K562 (cell line): ENCODE measurements around the gene MPZL3. TPM values are rescaled to one million over a fixed set of nuclear protein-coding genes. Genes with fewer than 3 reads are reported as not detected.

Experiments used
- CEBPG ChIP-seq, 3 experiments: fragments of 200-800 bp in 1 of 3; sonication (Bioruptor generic) in 1 of 3; sonication (generic) in 1 of 3; formaldehyde crosslinking in 1 of 3; IDR thresholded peaks in 2 of 3; conservative IDR thresholded peaks in 1 of 3; 2 replicates each; pipeline versions ENCODE4 v1.6.1 to v1.8.0; 2016 to 2022; ENCODE audit warnings: missing compliant biosample characterization in 2 of 3, missing genetic modification characterization in 2 of 3, mild to moderate bottlenecking in 1 of 3, missing genetic modification reagents in 1 of 3
- CHCHD3 ChIP-seq: fragments of 250-450 bp; sonication (Bioruptor Pico); IDR thresholded peaks from 2 replicates; pipeline ENCODE4 v2.1.2; 2022; ENCODE audit warnings: mild to moderate bottlenecking
- HMGN3 ChIP-seq: IDR thresholded peaks from 2 replicates; pipeline ENCODE4 v1.6.1; 2011; ENCODE audit warnings: borderline replicate concordance, low read depth, mild to moderate bottlenecking, mixed read lengths, low read length; ENCODE audit not compliant: insufficient read length; ENCODE audit errors: extremely low read depth
- HNRNPK ChIP-seq: fragments of 200-400 bp; formaldehyde crosslinking; IDR thresholded peaks from one replicate; pipeline ENCODE4 v1.6.1; 2018; ENCODE audit warnings: mild to moderate bottlenecking, low read depth, low read length; ENCODE audit not compliant: poor library complexity, severe bottlenecking
- KLF1 ChIP-seq: fragments of 450-650 bp; IDR thresholded peaks from 2 replicates; pipeline ENCODE4 v1.6.1; 2016; ENCODE audit warnings: missing genetic modification characterization, missing compliant biosample characterization
- NFRKB ChIP-seq: fragments of 450-650 bp; IDR thresholded peaks from 2 replicates; pipeline ENCODE4 v1.6.1; 2016; ENCODE audit warnings: low read depth
- NR2C2 ChIP-seq, 2 experiments: fragments of 200-800 bp in 1 of 2; sonication (Bioruptor generic) in 1 of 2; sonication (generic) in 1 of 2; formaldehyde crosslinking in 1 of 2; IDR thresholded peaks; 2 replicates each; pipeline versions ENCODE4 v1.6.1 to v1.8.0; 2016 to 2022; ENCODE audit warnings: mild to moderate bottlenecking in 1 of 2, missing compliant biosample characterization in 1 of 2, missing genetic modification characterization in 1 of 2, missing genetic modification reagents in 1 of 2
- PHF8 ChIP-seq: fragments of 200-600 bp; sonication (generic); IDR thresholded peaks from 2 replicates; pipeline ENCODE4 v1.6.1; 2012; ENCODE audit warnings: mixed run types, mild to moderate bottlenecking, inconsistent platforms, low read length, moderate library complexity, borderline replicate concordance
- POLR2H ChIP-seq: IDR thresholded peaks from 2 replicates; pipeline ENCODE4 v1.6.1; 2016; ENCODE audit warnings: missing genetic modification characterization, low read depth, mild to moderate bottlenecking, control low read depth, missing compliant biosample characterization, moderate library complexity
- RBM15 ChIP-seq: fragments of 200-400 bp; formaldehyde crosslinking; IDR thresholded peaks from 2 replicates; pipeline ENCODE4 v1.6.1; 2018; ENCODE audit warnings: mild to moderate bottlenecking, low read length, moderate library complexity; ENCODE audit not compliant: insufficient read depth
- RBM25 ChIP-seq: fragments of 200-400 bp; formaldehyde crosslinking; IDR thresholded peaks from 2 replicates; pipeline ENCODE4 v1.6.1; 2018; ENCODE audit warnings: low read length, low read depth, moderate library complexity; ENCODE audit not compliant: severe bottlenecking
- ZNF263 ChIP-seq: sonication (generic); formaldehyde crosslinking; IDR thresholded peaks from 2 replicates; pipeline ENCODE4 v1.8.0; 2022; ENCODE audit warnings: mild to moderate bottlenecking, missing genetic modification reagents, borderline replicate concordance
- ZNF445 ChIP-seq: fragments of 250-450 bp; sonication (Bioruptor Pico); IDR thresholded peaks from 2 replicates; pipeline ENCODE4 v1.4.0; 2020; ENCODE audit warnings: low read depth, mild to moderate bottlenecking, moderate library complexity
- polyA plus RNA-seq, 8 experiments: library from polyadenylated mRNA; depleted of rRNA in 4 of 8; stranded (reverse) in 5 of 8; unstranded in 3 of 8; fragments of >200 nt; fragmentation: Nextera tagmentation in 2 of 8; fragmentation: Illumina TruSeq in 1 of 8; extraction: Ambion mirVana in 2 of 8; extraction: Trizol in 1 of 8; gene quantifications; 2 replicates each; pipeline versions ENCODE4 v1.2.1 to v1.2.3, GENCODE V29; 2011 to 2014; ENCODE audit warnings: inconsistent platforms in 1 of 8, missing spikeins in 1 of 8
- total RNA-seq, 7 experiments: library from RNA; depleted of rRNA in 6 of 7; stranded (reverse); fragments of >200 nt in 6 of 7; fragmentation: Illumina TruSeq in 2 of 7; extraction: Trizol in 2 of 7; gene quantifications; 2 replicates each; pipeline versions ENCODE4 v1.2.1 to v1.2.3, GENCODE V29; 2011 to 2021; ENCODE audit warnings: low replicate concordance in 1 of 7
- TF ChIP-seq, protein P1 (sequence below): fragments of 450-650 bp; IDR thresholded peaks from 2 replicates; pipeline ENCODE4 v1.7.1; 2018; ENCODE audit warnings: mild to moderate bottlenecking, low read depth; ENCODE audit not compliant: partially characterized antibody
- TF ChIP-seq, protein P2 (sequence below): fragments of 450-650 bp; IDR thresholded peaks from one replicate; pipeline ENCODE4 v1.6.1; 2018; ENCODE audit warnings: mild to moderate bottlenecking, moderate library complexity; ENCODE audit not compliant: partially characterized antibody
- TF ChIP-seq, protein P3 (sequence below): sonication (generic); formaldehyde crosslinking; IDR thresholded peaks from 2 replicates; pipeline ENCODE4 v1.8.1; 2023; ENCODE audit warnings: mild to moderate bottlenecking, missing genetic modification reagents
- TF ChIP-seq, protein P4 (sequence below): fragments of 250-450 bp; sonication (Bioruptor Pico); IDR thresholded peaks from 2 replicates; pipeline ENCODE4 v1.8.0; 2021; ENCODE audit warnings: mild to moderate bottlenecking, moderate library complexity

MPZL3 gene
- total and polyA plus RNA-seq, 9 of the 15 experiments (the other 6 are each of a cell fraction or from before 2014, with no cell fraction given): 0.97 to 2.9 (median 1.6) TPM

DNA sequence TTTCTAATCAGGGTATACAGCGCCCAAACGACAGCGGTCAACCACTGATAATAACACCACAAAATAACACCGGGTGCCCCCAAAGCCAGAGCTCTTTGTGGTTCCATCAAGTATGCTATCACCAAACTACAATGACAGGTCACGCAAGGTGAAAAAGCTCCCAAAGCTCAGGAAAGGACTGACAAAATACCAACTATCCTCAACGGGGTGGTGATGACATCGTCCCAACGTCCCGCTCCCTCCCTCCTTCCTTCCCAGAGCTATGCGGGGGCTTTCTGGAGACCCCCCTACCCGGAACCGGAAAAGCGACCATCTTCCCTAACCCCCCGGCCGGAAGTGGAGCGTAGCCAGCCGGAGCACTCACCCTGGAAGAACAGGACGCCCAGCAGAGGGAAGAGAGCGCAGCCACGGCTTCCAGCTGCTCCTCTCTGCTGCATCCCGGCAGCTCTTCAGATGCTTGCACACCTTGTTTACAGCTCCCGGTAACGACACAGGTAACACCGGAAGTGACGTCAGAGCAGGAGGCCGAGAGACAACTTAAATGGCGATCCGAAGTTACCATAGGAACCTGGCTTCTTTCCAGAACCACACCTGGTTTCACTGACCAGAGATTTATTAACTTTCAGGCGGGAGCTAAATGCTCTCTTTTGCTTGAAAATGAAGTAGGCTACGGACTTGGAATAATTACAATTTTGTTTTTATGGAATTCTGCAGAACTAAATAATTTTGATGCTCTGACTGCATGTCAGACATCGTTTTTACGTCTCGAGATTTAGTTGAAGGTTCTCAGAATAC lies at the start of gene MPZL3 (continued):
- TF ChIP-seq, protein P1, sequence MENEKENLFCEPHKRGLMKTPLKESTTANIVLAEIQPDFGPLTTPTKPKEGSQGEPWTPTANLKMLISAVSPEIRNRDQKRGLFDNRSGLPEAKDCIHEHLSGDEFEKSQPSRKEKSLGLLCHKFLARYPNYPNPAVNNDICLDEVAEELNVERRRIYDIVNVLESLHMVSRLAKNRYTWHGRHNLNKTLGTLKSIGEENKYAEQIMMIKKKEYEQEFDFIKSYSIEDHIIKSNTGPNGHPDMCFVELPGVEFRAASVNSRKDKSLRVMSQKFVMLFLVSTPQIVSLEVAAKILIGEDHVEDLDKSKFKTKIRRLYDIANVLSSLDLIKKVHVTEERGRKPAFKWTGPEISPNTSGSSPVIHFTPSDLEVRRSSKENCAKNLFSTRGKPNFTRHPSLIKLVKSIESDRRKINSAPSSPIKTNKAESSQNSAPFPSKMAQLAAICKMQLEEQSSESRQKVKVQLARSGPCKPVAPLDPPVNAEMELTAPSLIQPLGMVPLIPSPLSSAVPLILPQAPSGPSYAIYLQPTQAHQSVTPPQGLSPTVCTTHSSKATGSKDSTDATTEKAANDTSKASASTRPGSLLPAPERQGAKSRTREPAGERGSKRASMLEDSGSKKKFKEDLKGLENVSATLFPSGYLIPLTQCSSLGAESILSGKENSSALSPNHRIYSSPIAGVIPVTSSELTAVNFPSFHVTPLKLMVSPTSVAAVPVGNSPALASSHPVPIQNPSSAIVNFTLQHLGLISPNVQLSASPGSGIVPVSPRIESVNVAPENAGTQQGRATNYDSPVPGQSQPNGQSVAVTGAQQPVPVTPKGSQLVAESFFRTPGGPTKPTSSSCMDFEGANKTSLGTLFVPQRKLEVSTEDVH: peak; percentile 88
- peak; percentile 92 for TF ChIP-seq NFRKB
- no peak for TF ChIP-seq ZNF445 (CRISPR knock-in tag)
- no peak for TF ChIP-seq RBM25
- no peak; the same call in 1 of the 2 replicates for TF ChIP-seq KLF1 (tag)
- TF ChIP-seq CEBPG (CRISPR knock-in tag; IDR thresholded peaks at IDR 0.05): peak; percentile 55; the same call in 1 of the 2 replicates
- 0 out of 4 replicates have a peak, but pooled peaks of 1 of the 2 experiments have one; percentile 35 for TF ChIP-seq CEBPG (tag; conservative IDR thresholded peaks at IDR 0.05 in 1 of 2, IDR thresholded peaks at IDR 0.05 in 1 of 2)
- TF ChIP-seq, protein P2, sequence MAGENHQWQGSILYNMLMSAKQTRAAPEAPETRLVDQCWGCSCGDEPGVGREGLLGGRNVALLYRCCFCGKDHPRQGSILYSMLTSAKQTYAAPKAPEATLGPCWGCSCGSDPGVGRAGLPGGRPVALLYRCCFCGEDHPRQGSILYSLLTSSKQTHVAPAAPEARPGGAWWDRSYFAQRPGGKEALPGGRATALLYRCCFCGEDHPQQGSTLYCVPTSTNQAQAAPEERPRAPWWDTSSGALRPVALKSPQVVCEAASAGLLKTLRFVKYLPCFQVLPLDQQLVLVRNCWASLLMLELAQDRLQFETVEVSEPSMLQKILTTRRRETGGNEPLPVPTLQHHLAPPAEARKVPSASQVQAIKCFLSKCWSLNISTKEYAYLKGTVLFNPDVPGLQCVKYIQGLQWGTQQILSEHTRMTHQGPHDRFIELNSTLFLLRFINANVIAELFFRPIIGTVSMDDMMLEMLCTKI: no peak
- TF ChIP-seq, protein P3, sequence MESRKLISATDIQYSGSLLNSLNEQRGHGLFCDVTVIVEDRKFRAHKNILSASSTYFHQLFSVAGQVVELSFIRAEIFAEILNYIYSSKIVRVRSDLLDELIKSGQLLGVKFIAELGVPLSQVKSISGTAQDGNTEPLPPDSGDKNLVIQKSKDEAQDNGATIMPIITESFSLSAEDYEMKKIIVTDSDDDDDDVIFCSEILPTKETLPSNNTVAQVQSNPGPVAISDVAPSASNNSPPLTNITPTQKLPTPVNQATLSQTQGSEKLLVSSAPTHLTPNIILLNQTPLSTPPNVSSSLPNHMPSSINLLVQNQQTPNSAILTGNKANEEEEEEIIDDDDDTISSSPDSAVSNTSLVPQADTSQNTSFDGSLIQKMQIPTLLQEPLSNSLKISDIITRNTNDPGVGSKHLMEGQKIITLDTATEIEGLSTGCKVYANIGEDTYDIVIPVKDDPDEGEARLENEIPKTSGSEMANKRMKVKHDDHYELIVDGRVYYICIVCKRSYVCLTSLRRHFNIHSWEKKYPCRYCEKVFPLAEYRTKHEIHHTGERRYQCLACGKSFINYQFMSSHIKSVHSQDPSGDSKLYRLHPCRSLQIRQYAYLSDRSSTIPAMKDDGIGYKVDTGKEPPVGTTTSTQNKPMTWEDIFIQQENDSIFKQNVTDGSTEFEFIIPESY: no peak
- TF ChIP-seq PHF8: peak; percentile 48; the same call in 1 of the 2 replicates
- TF ChIP-seq HNRNPK: no peak
- TF ChIP-seq, protein P4, sequence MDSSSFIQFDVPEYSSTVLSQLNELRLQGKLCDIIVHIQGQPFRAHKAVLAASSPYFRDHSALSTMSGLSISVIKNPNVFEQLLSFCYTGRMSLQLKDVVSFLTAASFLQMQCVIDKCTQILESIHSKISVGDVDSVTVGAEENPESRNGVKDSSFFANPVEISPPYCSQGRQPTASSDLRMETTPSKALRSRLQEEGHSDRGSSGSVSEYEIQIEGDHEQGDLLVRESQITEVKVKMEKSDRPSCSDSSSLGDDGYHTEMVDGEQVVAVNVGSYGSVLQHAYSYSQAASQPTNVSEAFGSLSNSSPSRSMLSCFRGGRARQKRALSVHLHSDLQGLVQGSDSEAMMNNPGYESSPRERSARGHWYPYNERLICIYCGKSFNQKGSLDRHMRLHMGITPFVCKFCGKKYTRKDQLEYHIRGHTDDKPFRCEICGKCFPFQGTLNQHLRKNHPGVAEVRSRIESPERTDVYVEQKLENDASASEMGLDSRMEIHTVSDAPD (CRISPR knock-in tag): no peak
- TF ChIP-seq CHCHD3: no peak
- TF ChIP-seq NR2C2 (CRISPR knock-in tag; IDR thresholded peaks at IDR 0.05): peak; percentile 79
- peak; percentile 96 for TF ChIP-seq NR2C2 (tag; IDR thresholded peaks at IDR 0.05)
- TF ChIP-seq HMGN3: no peak
- no peak for TF ChIP-seq RBM15
- no peak for TF ChIP-seq POLR2H (tag)
- 0 out of 2 replicates have a peak, but pooled peaks have one; percentile 56 for TF ChIP-seq ZNF263 (CRISPR knock-in tag)
